MCF 10A (cell line): ENCODE results near the gene MT1A. TPM values are rescaled to one million over a fixed set of nuclear protein-coding genes. Genes with fewer than 3 reads are reported as not detected.
A peak's percentile ranks its signal among the peaks of the same experiment; 100 is the strongest.

ENCODE experiments used
- BruUV-seq: library from RNA; stranded (reverse); fragments of 400-500 nt; replicated peaks from 2 replicates; lab custom pipeline; 2021; lab: Mats Ljungman, UMichigan
- CTCF ChIA-PET: fragments of 300-600 bp; sonication (Branson Sonifier 250); formaldehyde crosslinking; extraction: SDS; loops from one replicate; lab custom pipeline; 2021; ENCODE audit warnings: antibody characterized with exemption, inconsistent platforms; lab: Yijun Ruan, JAX
- POLR2A ChIA-PET: fragments of 300-600, 350-650 bp; sonication (Branson Sonifier 250); formaldehyde crosslinking; extraction: SDS; loops from one replicate; lab custom pipeline; 2020; ENCODE audit warnings: antibody characterized with exemption, inconsistent platforms; lab: Yijun Ruan, JAX
- DNase-seq: peaks from one replicate; pipeline ENCODE4 v3.0.0-alpha.2; 2018; ENCODE audit not compliant: unreplicated experiment
- H3K27ac Mint-ChIP-seq: one replicate; pipeline ENCODE4 v1.8.0; 2022; ENCODE audit warnings: mild to moderate bottlenecking, low read depth, mixed read lengths; ENCODE audit not compliant: unreplicated experiment
- H3K27me3 Mint-ChIP-seq: one replicate; pipeline ENCODE4 v1.8.0; 2022; ENCODE audit warnings: mixed read lengths; ENCODE audit not compliant: insufficient read depth, unreplicated experiment
- H3K36me3 Mint-ChIP-seq: one replicate; pipeline ENCODE4 v1.8.0; 2022; ENCODE audit warnings: mild to moderate bottlenecking, moderate library complexity, mixed read lengths; ENCODE audit not compliant: insufficient read depth, unreplicated experiment
- H3K4me1 Mint-ChIP-seq: one replicate; pipeline ENCODE4 v1.8.0; 2022; ENCODE audit warnings: mixed read lengths; ENCODE audit not compliant: insufficient read depth, unreplicated experiment
- H3K4me3 Mint-ChIP-seq: one replicate; pipeline ENCODE4 v1.8.0; 2022; ENCODE audit warnings: mild to moderate bottlenecking, moderate library complexity, mixed read lengths; ENCODE audit not compliant: unreplicated experiment
- H3K9me3 Mint-ChIP-seq: one replicate; pipeline ENCODE4 v1.8.0; 2022; ENCODE audit warnings: mixed read lengths; ENCODE audit not compliant: unreplicated experiment
- CTCF ChIP-seq: fragments of 200-600 bp; IDR thresholded peaks from one replicate; pipeline ENCODE4 v1.8.0; 2022; ENCODE audit warnings: antibody characterized with exemption, mild to moderate bottlenecking; ENCODE audit not compliant: unreplicated experiment
- intact Hi-C: fragments of 100-400 bp; cut with micrococcal nuclease; formaldehyde crosslinking; loops from 2 replicates; pipeline ENCODE4 v1.14.1; 2022
- total RNA-seq: library from RNA; stranded (reverse); gene quantifications from 2 replicates; pipeline ENCODE4 v1.2.3, GENCODE V29; 2022

Gene MT1A
- total RNA-seq, 1 experiment from 2014 or later, result not detected

GRCh38 chr16:56630134-56630533 lies 8.3 kb upstream of the MT1A start:
- H3K27ac Mint-ChIP-seq, result no peak overlapping the region
- H3K36me3 Mint-ChIP-seq, result peaks cover 26% of the 10 kb centered on the region
- H3K4me1 Mint-ChIP-seq, result peaks cover 13% of the 10 kb centered on the region
- no peak for DNase-seq
- no peak overlapping the region for H3K4me3 Mint-ChIP-seq
- intact Hi-C loops, result no loop called here
- TF ChIP-seq CTCF, result no peak
- no TSS peak for BruUV-seq
- POLR2A ChIA-PET, result interaction anchor here (2.1 to 15.3 kb wide), 3 partner anchors 13 to 53 kb away, joined by 6 to 1404 read pairs (median 31); partner anchors contain the start of genes MT1X and MT2A
- no peaks in the 10 kb centered on the region for H3K9me3 Mint-ChIP-seq
- CTCF ChIA-PET, result interaction anchor here (0.7 to 1.4 kb wide), 4 partner anchors 18 to 53 kb away, joined by 3 to 4 read pairs (median 3); no protein-coding TSS in a partner anchor
- H3K27me3 Mint-ChIP-seq, result no peaks in the 10 kb centered on the region

GRCh38 chr16:56631197-56631596 lies 7.3 kb upstream of the MT1A start:
- intact Hi-C loops, result no loop called here
- H3K9me3 Mint-ChIP-seq, result no peaks in the 10 kb centered on the region
- no peak overlapping the region for H3K27ac Mint-ChIP-seq
- peaks cover 12% of the 10 kb centered on the region for H3K4me1 Mint-ChIP-seq
- no TSS peak for BruUV-seq
- ChIA-PET CTCF (interaction anchor here (0.9 to 1.4 kb wide), 4 partner anchors 27 to 71 kb away, joined by 3 to 4 read pairs (median 4); no protein-coding TSS in a partner anchor), POLR2A (interaction anchor here (0.6 to 15.3 kb wide), 8 partner anchors 10 to 1160 kb away, joined by 3 to 1404 read pairs (median 6); partner anchors contain the start of genes MT1X and MT2A)
- no peaks in the 10 kb centered on the region for H3K27me3 Mint-ChIP-seq
- TF ChIP-seq CTCF, result no peak
- DNase-seq, result peak; percentile 69
- H3K4me3 Mint-ChIP-seq, result no peak overlapping the region
- peaks cover 15% of the 10 kb centered on the region for H3K36me3 Mint-ChIP-seq

- CTCF ChIA-PET, result interaction anchor here (1.2 kb wide), 1 partner anchor 70 kb away, joined by 4 read pairs; no protein-coding TSS in a partner anchor
- H3K9me3 Mint-ChIP-seq, result no peaks in the 10 kb centered on the region
- no peaks in the 10 kb centered on the region for H3K27me3 Mint-ChIP-seq
- POLR2A ChIA-PET, result interaction anchor here (1.2 to 15.3 kb wide), 6 partner anchors 9 to 71 kb away, joined by 5 to 1404 read pairs (median 7); partner anchors contain the start of genes MT1X and MT2A
- DNase-seq, result no peak
- BruUV-seq, result no TSS peak
- no peak for TF ChIP-seq CTCF
- H3K4me1 Mint-ChIP-seq, result peaks cover 14% of the 10 kb centered on the region
- intact Hi-C loops, result no loop called here
- H3K27ac Mint-ChIP-seq, result no peak overlapping the region
- H3K4me3 Mint-ChIP-seq, result no peak overlapping the region
- H3K36me3 Mint-ChIP-seq, result peaks cover 12% of the 10 kb centered on the region
Measured at GRCh38 chr16:56631832-56632155, 6.7 kb upstream of the MT1A start.

- peaks cover 7% of the 10 kb centered on the region for H3K36me3 Mint-ChIP-seq
- POLR2A ChIA-PET, result interaction anchor here (15.3 kb wide), 1 partner anchor 23 kb away, joined by 1404 read pairs; the partner anchor contains the start of gene MT2A
Measured at GRCh38 chr16:56632156-56632847, 6.2 kb upstream of the MT1A start, which contains the start of gene MT1M. Gene MT1M (plus strand): TSS chr16:56632659. CDS start chr16:56632732, 73 bp downstream.

More at GRCh38 chr16:56632156-56632847, 6.2 kb upstream of the MT1A start, which contains the start of gene MT1M:
- peaks cover 19% of the 10 kb centered on the region for H3K4me1 Mint-ChIP-seq
- H3K4me3 Mint-ChIP-seq, result no peak within 1 kb of the TSS
- TF ChIP-seq CTCF, result no peak
- CTCF ChIA-PET, result no interaction called here
- intact Hi-C loops, result no loop called here
- no peaks in the 10 kb centered on the region for H3K9me3 Mint-ChIP-seq
- DNase-seq, result no peak
- no peaks in the 10 kb centered on the region for H3K27me3 Mint-ChIP-seq
- H3K27ac Mint-ChIP-seq, result no peak within 1 kb of the TSS
- no TSS peak for BruUV-seq
